Smooth muscle cell (in vitro differentiated cells): ENCODE results near the gene TMEM140. TPM values are rescaled to one million over a fixed set of nuclear protein-coding genes. Genes with fewer than 3 reads are reported as not detected.
"Not testable (repeated sequence)": the region's sequence is repeated elsewhere in the genome, so short reads cannot be mapped to it uniquely, and the experiment has no call there.

Experiments used
- DNase-seq: peaks from one replicate; lab custom pipeline; 2025; ENCODE audit not compliant: unreplicated experiment; lab: John Stamatoyannopoulos, UW
- H2AFZ ChIP-seq: fragments of 200-600 bp; sonication (generic); 2 replicates; pipeline ENCODE4 v1.6.0; 2016; ENCODE audit warnings: antibody characterized with exemption, low read depth, mild to moderate bottlenecking
- H3F3A ChIP-seq: fragments of 200-600 bp; sonication (generic); 2 replicates; pipeline ENCODE4 v1.6.0; 2017; ENCODE audit warnings: antibody characterized with exemption, low read depth
- H3K27ac ChIP-seq: fragments of 200-600 bp; sonication (generic); 2 replicates; pipeline ENCODE4 v1.5.1; 2016; ENCODE audit warnings: low read depth, mild to moderate bottlenecking
- H3K27me3 ChIP-seq: fragments of 200-600 bp; sonication (generic); 2 replicates; pipeline ENCODE4 v1.6.1; 2016; ENCODE audit warnings: low read depth, mild to moderate bottlenecking
- H3K36me3 ChIP-seq: fragments of 200-600 bp; sonication (generic); 2 replicates; pipeline ENCODE4 v1.5.1; 2016; ENCODE audit warnings: low read depth
- H3K4me1 ChIP-seq: fragments of 200-600 bp; sonication (generic); 2 replicates; pipeline ENCODE4 v1.5.1; 2016; ENCODE audit warnings: low read depth
- H3K4me2 ChIP-seq: fragments of 200-600 bp; sonication (generic); 2 replicates; pipeline ENCODE4 v1.6.0; 2016; ENCODE audit warnings: mild to moderate bottlenecking
- H3K4me3 ChIP-seq: fragments of 200-600 bp; sonication (generic); 2 replicates; pipeline ENCODE4 v1.5.1; 2016; ENCODE audit warnings: mild to moderate bottlenecking
- H3K79me2 ChIP-seq: fragments of 200-600 bp; sonication (generic); 2 replicates; pipeline ENCODE4 v1.6.0; 2016; ENCODE audit warnings: low read depth, mild to moderate bottlenecking
- H3K9ac ChIP-seq: fragments of 200-600 bp; sonication (generic); 2 replicates; pipeline ENCODE4 v1.6.0; 2016; ENCODE audit warnings: low read depth
- H3K9me3 ChIP-seq: fragments of 200-600 bp; sonication (generic); replicated peaks from 2 replicates; pipeline ENCODE4 v1.5.1; 2016; ENCODE audit warnings: low read depth
- H4K20me1 ChIP-seq: fragments of 200-600 bp; sonication (generic); 2 replicates; pipeline ENCODE4 v1.6.0; 2016; ENCODE audit warnings: low read depth
- WGBS: methylation state at CpG from one replicate; pipeline ENCODE4 v1.1.7; 2016; ENCODE audit warnings: low lambda C conversion rate; 5-methylcytosine and 5-hydroxymethylcytosine counted together
- polyA plus RNA-seq: library from polyadenylated mRNA; unstranded; fragments of >200 nt; fragmentation: Nextera tagmentation; extraction: Ambion mirVana; gene quantifications from 2 replicates; pipeline ENCODE4 v1.2.1, GENCODE V29; 2016
- total RNA-seq: library from RNA; depleted of rRNA; stranded (reverse); fragments of >200 nt; gene quantifications from 2 replicates; pipeline ENCODE4 v1.2.3, GENCODE V29; 2014
- TF ChIP-seq, protein P1 (sequence below): fragments of 200-600 bp; sonication (generic); IDR thresholded peaks from 2 replicates; pipeline ENCODE4 v1.5.1; 2017; ENCODE audit warnings: borderline replicate concordance, mild to moderate bottlenecking, antibody characterized with exemption; ENCODE audit not compliant: insufficient read depth, poor library complexity, severe bottlenecking

TMEM140 gene
- total and polyA plus RNA-seq, 2 experiments from 2014 or later: 5.6 TPM; not detected in 1

DNA sequence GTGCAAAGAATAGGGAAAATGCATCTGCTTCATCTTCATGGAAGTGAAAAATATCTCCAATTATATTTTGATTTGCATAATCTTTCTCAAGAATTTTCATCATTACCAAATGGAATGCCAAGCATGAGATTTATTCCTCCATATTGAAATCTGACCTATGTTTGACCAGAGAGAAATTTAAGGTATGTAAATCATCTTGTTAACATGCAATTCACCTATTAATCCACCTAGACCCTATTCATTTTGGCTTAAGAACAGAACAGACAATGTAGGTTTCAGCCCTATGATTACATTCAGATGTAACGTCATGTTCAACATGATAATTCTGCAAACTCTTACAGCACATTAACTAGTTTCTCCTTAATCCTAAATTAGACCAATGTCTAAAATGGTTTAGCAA, 30.8 kb upstream of the TMEM140 start:
- Histone ChIP-seq H3K36me3 (peaks cover 6% of the 10 kb centered on the region), H2AFZ (no peak overlapping the region), H3F3A (no peaks in the 10 kb centered on the region), H3K27ac (no peak overlapping the region), H3K27me3 (no peaks in the 10 kb centered on the region), H3K9ac (no peak overlapping the region), H3K79me2 (no peaks in the 10 kb centered on the region), H4K20me1 (no peaks in the 10 kb centered on the region), H3K9me3 (peaks cover 5% of the 10 kb centered on the region), H3K4me3 (no peak overlapping the region), H3K4me2 (no peak overlapping the region), H3K4me1 (no peaks in the 10 kb centered on the region)
- no peak for DNase-seq
- TF ChIP-seq, protein P1, sequence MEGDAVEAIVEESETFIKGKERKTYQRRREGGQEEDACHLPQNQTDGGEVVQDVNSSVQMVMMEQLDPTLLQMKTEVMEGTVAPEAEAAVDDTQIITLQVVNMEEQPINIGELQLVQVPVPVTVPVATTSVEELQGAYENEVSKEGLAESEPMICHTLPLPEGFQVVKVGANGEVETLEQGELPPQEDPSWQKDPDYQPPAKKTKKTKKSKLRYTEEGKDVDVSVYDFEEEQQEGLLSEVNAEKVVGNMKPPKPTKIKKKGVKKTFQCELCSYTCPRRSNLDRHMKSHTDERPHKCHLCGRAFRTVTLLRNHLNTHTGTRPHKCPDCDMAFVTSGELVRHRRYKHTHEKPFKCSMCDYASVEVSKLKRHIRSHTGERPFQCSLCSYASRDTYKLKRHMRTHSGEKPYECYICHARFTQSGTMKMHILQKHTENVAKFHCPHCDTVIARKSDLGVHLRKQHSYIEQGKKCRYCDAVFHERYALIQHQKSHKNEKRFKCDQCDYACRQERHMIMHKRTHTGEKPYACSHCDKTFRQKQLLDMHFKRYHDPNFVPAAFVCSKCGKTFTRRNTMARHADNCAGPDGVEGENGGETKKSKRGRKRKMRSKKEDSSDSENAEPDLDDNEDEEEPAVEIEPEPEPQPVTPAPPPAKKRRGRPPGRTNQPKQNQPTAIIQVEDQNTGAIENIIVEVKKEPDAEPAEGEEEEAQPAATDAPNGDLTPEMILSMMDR: no peak
- WGBS: 90% methylated on average over 1 of the region's 1 CpG

- peaks cover 6% of the 10 kb centered on the region for H3K36me3 ChIP-seq
- H2AFZ ChIP-seq: no peak overlapping the region
- no peak overlapping the region for H3K4me3 ChIP-seq
- no peaks in the 10 kb centered on the region for H3K27me3 ChIP-seq
- 72% methylated on average over 6 of the region's 6 CpGs for WGBS
- no peaks in the 10 kb centered on the region for H3F3A ChIP-seq
- H3K79me2 ChIP-seq: no peaks in the 10 kb centered on the region
- H3K27ac ChIP-seq: no peak overlapping the region
- no peak overlapping the region for H3K9ac ChIP-seq
- no peak for DNase-seq
- H3K4me2 ChIP-seq: no peak overlapping the region
- TF ChIP-seq, protein P1: no peak
- H3K9me3 ChIP-seq: peaks cover 5% of the 10 kb centered on the region
- H4K20me1 ChIP-seq: no peaks in the 10 kb centered on the region
- no peaks in the 10 kb centered on the region for H3K4me1 ChIP-seq
Observed at GRCh38 chr7:135121868-135122267, 26.0 kb upstream of the TMEM140 start.

- not testable (repeated sequence) for H3K36me3 ChIP-seq, H3K27ac ChIP-seq, H2AFZ ChIP-seq, H3K4me3 ChIP-seq, H3K4me1 ChIP-seq, H3K27me3 ChIP-seq, H3K9ac ChIP-seq, H3K79me2 ChIP-seq, H3K9me3 ChIP-seq, H3F3A ChIP-seq, H3K4me2 ChIP-seq, H4K20me1 ChIP-seq, DNase-seq
- 86% methylated on average over 3 of the region's 3 CpGs for WGBS
Observed at GRCh38 chr7:135124631-135125030, 23.2 kb upstream of the TMEM140 start.

GRCh38 chr7:135128931-135129330, 18.9 kb upstream of the TMEM140 start:
- Histone ChIP-seq H3K27ac (no peak overlapping the region), H3K27me3 (no peaks in the 10 kb centered on the region), H3K9ac (no peak overlapping the region), H2AFZ (no peak overlapping the region), H3K79me2 (no peaks in the 10 kb centered on the region), H3K4me1 (no peaks in the 10 kb centered on the region), H3F3A (no peaks in the 10 kb centered on the region), H3K4me3 (no peak overlapping the region), H3K36me3 (no peaks in the 10 kb centered on the region), H3K4me2 (no peak overlapping the region), H4K20me1 (no peaks in the 10 kb centered on the region), H3K9me3 (peaks cover 6% of the 10 kb centered on the region)
- DNase-seq: no peak
- WGBS: 89% methylated on average over 1 of the region's 1 CpG
- TF ChIP-seq, protein P1: no peak
